Smooth muscle cell (in vitro differentiated cells): Measurements from ENCODE around the gene NEK10. TPM values are rescaled to one million over a fixed set of nuclear protein-coding genes. Genes with fewer than 3 reads are reported as not detected.

Experiments
- DNase-seq: peaks from one replicate; lab custom pipeline; 2025; ENCODE audit not compliant: unreplicated experiment; lab: John Stamatoyannopoulos, UW
- H2AFZ ChIP-seq: fragments of 200-600 bp; sonication (generic); 2 replicates; pipeline ENCODE4 v1.6.0; 2016; ENCODE audit warnings: antibody characterized with exemption, low read depth, mild to moderate bottlenecking
- H3F3A ChIP-seq: fragments of 200-600 bp; sonication (generic); 2 replicates; pipeline ENCODE4 v1.6.0; 2017; ENCODE audit warnings: antibody characterized with exemption, low read depth
- H3K27ac ChIP-seq: fragments of 200-600 bp; sonication (generic); 2 replicates; pipeline ENCODE4 v1.5.1; 2016; ENCODE audit warnings: low read depth, mild to moderate bottlenecking
- H3K27me3 ChIP-seq: fragments of 200-600 bp; sonication (generic); 2 replicates; pipeline ENCODE4 v1.6.1; 2016; ENCODE audit warnings: low read depth, mild to moderate bottlenecking
- H3K36me3 ChIP-seq: fragments of 200-600 bp; sonication (generic); 2 replicates; pipeline ENCODE4 v1.5.1; 2016; ENCODE audit warnings: low read depth
- H3K4me1 ChIP-seq: fragments of 200-600 bp; sonication (generic); 2 replicates; pipeline ENCODE4 v1.5.1; 2016; ENCODE audit warnings: low read depth
- H3K4me2 ChIP-seq: fragments of 200-600 bp; sonication (generic); 2 replicates; pipeline ENCODE4 v1.6.0; 2016; ENCODE audit warnings: mild to moderate bottlenecking
- H3K4me3 ChIP-seq: fragments of 200-600 bp; sonication (generic); 2 replicates; pipeline ENCODE4 v1.5.1; 2016; ENCODE audit warnings: mild to moderate bottlenecking
- H3K79me2 ChIP-seq: fragments of 200-600 bp; sonication (generic); 2 replicates; pipeline ENCODE4 v1.6.0; 2016; ENCODE audit warnings: low read depth, mild to moderate bottlenecking
- H3K9ac ChIP-seq: fragments of 200-600 bp; sonication (generic); 2 replicates; pipeline ENCODE4 v1.6.0; 2016; ENCODE audit warnings: low read depth
- H3K9me3 ChIP-seq: fragments of 200-600 bp; sonication (generic); replicated peaks from 2 replicates; pipeline ENCODE4 v1.5.1; 2016; ENCODE audit warnings: low read depth
- H4K20me1 ChIP-seq: fragments of 200-600 bp; sonication (generic); 2 replicates; pipeline ENCODE4 v1.6.0; 2016; ENCODE audit warnings: low read depth
- WGBS: methylation state at CpG from one replicate; pipeline ENCODE4 v1.1.7; 2016; ENCODE audit warnings: low lambda C conversion rate; 5-methylcytosine and 5-hydroxymethylcytosine counted together
- polyA plus RNA-seq: library from polyadenylated mRNA; unstranded; fragments of >200 nt; fragmentation: Nextera tagmentation; extraction: Ambion mirVana; gene quantifications from 2 replicates; pipeline ENCODE4 v1.2.1, GENCODE V29; 2016
- total RNA-seq: library from RNA; depleted of rRNA; stranded (reverse); fragments of >200 nt; gene quantifications from 2 replicates; pipeline ENCODE4 v1.2.3, GENCODE V29; 2014
- TF ChIP-seq, protein P1 (sequence below): fragments of 200-600 bp; sonication (generic); IDR thresholded peaks from 2 replicates; pipeline ENCODE4 v1.5.1; 2017; ENCODE audit warnings: borderline replicate concordance, mild to moderate bottlenecking, antibody characterized with exemption; ENCODE audit not compliant: insufficient read depth, poor library complexity, severe bottlenecking

NEK10 gene
- total and polyA plus RNA-seq, 2 experiments from 2014 or later = 2.7 TPM; not detected in 1

DNA sequence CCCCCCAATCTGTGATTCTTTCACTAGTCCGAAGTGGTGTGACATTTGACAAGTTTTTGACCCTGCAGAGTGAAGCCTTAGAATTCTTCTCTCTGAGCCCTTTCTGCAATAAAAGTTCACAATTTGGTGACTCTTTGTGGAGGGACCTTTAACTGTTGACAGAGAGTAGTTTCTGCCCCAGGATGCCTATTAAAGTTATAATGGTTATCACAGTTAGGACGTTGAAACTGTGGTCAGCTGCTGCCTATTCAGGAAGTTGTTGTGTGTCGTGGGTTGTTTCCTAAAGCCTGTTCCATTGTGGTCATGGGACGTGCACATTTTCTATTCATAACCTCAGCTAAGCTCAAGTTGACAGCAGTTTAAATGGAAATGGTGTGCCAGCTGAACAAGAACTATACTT, 274.5 kb downstream of the NEK10 start:
- no peaks in the 10 kb centered on the region for H4K20me1 ChIP-seq
- 54% methylated on average over 4 of the region's 4 CpGs for WGBS
- no peaks in the 10 kb centered on the region for H3F3A ChIP-seq
- H3K79me2 ChIP-seq = no peaks in the 10 kb centered on the region
- H3K27me3 ChIP-seq = no peaks in the 10 kb centered on the region
- H3K4me2 ChIP-seq = no peak overlapping the region
- no peaks in the 10 kb centered on the region for H3K4me1 ChIP-seq
- H2AFZ ChIP-seq = no peak overlapping the region
- H3K4me3 ChIP-seq = no peak overlapping the region
- no peak overlapping the region for H3K9ac ChIP-seq
- no peak overlapping the region for H3K27ac ChIP-seq
- no peaks in the 10 kb centered on the region for H3K9me3 ChIP-seq
- H3K36me3 ChIP-seq = no peaks in the 10 kb centered on the region
- no peak for DNase-seq
- TF ChIP-seq, protein P1, sequence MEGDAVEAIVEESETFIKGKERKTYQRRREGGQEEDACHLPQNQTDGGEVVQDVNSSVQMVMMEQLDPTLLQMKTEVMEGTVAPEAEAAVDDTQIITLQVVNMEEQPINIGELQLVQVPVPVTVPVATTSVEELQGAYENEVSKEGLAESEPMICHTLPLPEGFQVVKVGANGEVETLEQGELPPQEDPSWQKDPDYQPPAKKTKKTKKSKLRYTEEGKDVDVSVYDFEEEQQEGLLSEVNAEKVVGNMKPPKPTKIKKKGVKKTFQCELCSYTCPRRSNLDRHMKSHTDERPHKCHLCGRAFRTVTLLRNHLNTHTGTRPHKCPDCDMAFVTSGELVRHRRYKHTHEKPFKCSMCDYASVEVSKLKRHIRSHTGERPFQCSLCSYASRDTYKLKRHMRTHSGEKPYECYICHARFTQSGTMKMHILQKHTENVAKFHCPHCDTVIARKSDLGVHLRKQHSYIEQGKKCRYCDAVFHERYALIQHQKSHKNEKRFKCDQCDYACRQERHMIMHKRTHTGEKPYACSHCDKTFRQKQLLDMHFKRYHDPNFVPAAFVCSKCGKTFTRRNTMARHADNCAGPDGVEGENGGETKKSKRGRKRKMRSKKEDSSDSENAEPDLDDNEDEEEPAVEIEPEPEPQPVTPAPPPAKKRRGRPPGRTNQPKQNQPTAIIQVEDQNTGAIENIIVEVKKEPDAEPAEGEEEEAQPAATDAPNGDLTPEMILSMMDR = no peak

DNA sequence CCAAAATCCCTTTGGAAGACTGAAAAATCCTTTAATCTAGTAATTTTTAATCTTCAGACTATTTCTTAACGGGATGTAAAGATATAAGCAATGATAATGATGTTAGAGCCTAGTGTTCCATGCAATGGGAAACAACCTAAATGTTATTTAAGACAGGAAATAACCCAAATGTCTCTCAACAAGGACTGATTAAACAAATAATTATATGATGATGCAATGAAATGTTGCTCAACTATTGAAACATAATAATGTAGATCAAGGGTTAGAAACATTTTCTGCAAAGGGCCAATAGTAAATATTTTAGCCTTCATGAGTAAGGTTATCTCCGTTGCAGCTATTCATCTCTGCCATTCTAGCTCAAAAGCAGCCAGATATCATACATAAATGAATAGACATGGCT, 275.4 kb downstream of the NEK10 start:
- Histone ChIP-seq H3K9ac (no peak overlapping the region), H3K27me3 (no peaks in the 10 kb centered on the region), H3F3A (no peaks in the 10 kb centered on the region), H2AFZ (no peak overlapping the region), H4K20me1 (no peaks in the 10 kb centered on the region), H3K36me3 (no peaks in the 10 kb centered on the region), H3K4me1 (no peaks in the 10 kb centered on the region), H3K4me3 (no peak overlapping the region), H3K79me2 (no peaks in the 10 kb centered on the region), H3K27ac (no peak overlapping the region), H3K4me2 (no peak overlapping the region), H3K9me3 (no peaks in the 10 kb centered on the region)
- TF ChIP-seq, protein P1 = no peak
- DNase-seq = no peak
- 42% methylated on average over 2 of the region's 2 CpGs for WGBS

DNA sequence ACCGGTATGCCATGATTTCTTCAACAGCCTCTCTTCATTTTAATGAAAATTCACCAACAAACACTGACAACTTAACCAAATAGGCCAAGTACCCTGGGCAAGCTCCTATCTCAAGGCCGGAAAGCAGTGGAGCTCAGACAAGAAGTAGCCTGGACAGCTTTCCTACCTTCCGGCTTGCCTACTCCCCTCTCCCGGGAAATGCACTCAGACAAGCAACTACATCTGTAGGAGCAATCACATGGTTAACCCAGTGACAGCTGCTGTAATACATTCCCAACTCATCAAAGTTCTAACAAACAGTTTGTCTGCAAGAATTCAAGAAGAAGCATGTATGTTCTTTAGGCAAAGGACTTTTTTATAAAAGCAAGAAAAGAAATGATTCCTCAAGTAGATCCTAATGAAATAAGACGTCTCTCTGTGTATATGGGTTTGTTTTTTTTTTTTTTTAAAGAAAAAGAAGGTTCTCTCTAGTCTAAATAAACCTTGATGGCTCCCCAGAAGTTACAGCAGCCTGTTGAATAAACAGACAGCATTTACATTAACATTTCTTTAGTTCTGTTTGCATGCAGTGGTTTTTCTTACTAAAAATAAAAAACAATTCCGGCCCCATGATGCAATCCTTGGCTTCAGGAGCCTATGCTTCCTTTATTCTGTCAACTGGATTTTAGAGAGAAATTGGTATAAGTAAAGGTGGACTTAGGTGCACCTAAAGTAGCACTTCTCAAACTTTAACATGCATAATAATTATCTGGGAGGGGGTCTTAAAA, 278.7 kb downstream of the NEK10 start:
- no peaks in the 10 kb centered on the region for H3K9me3 ChIP-seq
- no peak overlapping the region for H3K4me2 ChIP-seq
- H3K9ac ChIP-seq = no peak overlapping the region
- no peaks in the 10 kb centered on the region for H3K36me3 ChIP-seq
- H4K20me1 ChIP-seq = no peaks in the 10 kb centered on the region
- no peak overlapping the region for H3K4me3 ChIP-seq
- no peak for DNase-seq
- H3K79me2 ChIP-seq = no peaks in the 10 kb centered on the region
- H3F3A ChIP-seq = no peaks in the 10 kb centered on the region
- no peak overlapping the region for H2AFZ ChIP-seq
- H3K27ac ChIP-seq = no peak overlapping the region
- WGBS = 82% methylated on average over 6 of the region's 6 CpGs
- H3K4me1 ChIP-seq = no peaks in the 10 kb centered on the region
- H3K27me3 ChIP-seq = no peaks in the 10 kb centered on the region
- TF ChIP-seq, protein P1 = no peak

DNA sequence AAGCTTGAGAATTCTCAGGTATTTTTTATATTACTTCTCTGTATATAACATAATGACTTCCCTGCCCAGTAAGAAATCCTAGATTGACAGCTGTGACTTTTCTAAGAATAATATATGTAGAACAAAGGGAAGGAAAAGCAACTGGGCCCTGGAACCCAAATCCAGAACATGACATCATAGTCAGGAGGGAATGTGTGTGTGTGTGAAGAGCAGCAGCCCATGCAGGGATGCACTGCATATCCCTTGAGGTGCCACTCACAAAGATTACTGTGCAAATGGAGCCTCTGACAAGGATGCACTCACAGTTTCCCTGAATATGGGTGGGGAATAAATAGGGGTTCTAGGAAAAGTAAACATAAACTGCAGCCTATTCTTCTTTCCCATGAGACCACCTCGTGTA, 279.5 kb downstream of the NEK10 start:
- 94% methylated on average over 1 of the region's 1 CpG for WGBS
- TF ChIP-seq, protein P1 = no peak
- no peak overlapping the region for H3K4me3 ChIP-seq

More for the DNA sequence above, 279.5 kb downstream of the NEK10 start:
- Histone ChIP-seq H3K27ac (no peak overlapping the region), H3K9me3 (no peaks in the 10 kb centered on the region), H3K4me1 (no peaks in the 10 kb centered on the region), H3K4me2 (no peak overlapping the region), H3K36me3 (no peaks in the 10 kb centered on the region), H3K27me3 (no peaks in the 10 kb centered on the region), H2AFZ (no peak overlapping the region), H3F3A (no peaks in the 10 kb centered on the region), H4K20me1 (no peaks in the 10 kb centered on the region), H3K9ac (no peak overlapping the region), H3K79me2 (no peaks in the 10 kb centered on the region)
- no peak for DNase-seq
